Measurements from ENCODE around the gene FAM120A. TPM values are rescaled to one million over a fixed set of nuclear protein-coding genes. Genes with fewer than 3 reads are reported as not detected.

FAM120A gene
- total RNA-seq, 4 donors from 2014 or later = 68.7 to 105 (median 90.2) TPM

DNA sequence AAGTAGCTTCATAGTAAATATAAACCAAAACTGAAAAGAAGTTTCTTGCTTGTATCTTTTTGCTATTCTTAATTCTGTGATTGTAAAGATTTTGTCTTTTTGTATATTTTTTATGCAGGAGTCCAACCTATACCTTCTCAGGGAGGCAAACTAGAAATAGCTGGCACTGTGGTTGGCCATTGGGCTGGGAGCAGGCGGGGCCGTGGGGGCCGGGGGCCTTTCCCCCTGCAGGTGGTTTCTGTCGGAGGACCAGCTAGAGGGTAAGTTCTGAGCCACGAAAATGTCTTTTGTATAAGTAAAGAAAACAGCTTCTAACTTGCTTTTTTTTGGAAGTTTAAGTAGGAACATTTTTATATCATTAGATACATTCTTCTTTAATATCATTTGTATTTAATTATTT, 109.5 kb downstream of the FAM120A start:
- TF ChIP-seq, protein P1, sequence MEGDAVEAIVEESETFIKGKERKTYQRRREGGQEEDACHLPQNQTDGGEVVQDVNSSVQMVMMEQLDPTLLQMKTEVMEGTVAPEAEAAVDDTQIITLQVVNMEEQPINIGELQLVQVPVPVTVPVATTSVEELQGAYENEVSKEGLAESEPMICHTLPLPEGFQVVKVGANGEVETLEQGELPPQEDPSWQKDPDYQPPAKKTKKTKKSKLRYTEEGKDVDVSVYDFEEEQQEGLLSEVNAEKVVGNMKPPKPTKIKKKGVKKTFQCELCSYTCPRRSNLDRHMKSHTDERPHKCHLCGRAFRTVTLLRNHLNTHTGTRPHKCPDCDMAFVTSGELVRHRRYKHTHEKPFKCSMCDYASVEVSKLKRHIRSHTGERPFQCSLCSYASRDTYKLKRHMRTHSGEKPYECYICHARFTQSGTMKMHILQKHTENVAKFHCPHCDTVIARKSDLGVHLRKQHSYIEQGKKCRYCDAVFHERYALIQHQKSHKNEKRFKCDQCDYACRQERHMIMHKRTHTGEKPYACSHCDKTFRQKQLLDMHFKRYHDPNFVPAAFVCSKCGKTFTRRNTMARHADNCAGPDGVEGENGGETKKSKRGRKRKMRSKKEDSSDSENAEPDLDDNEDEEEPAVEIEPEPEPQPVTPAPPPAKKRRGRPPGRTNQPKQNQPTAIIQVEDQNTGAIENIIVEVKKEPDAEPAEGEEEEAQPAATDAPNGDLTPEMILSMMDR (IDR thresholded peaks at IDR 0.05; ENCODE audit: low read depth) = no peak

DNA sequence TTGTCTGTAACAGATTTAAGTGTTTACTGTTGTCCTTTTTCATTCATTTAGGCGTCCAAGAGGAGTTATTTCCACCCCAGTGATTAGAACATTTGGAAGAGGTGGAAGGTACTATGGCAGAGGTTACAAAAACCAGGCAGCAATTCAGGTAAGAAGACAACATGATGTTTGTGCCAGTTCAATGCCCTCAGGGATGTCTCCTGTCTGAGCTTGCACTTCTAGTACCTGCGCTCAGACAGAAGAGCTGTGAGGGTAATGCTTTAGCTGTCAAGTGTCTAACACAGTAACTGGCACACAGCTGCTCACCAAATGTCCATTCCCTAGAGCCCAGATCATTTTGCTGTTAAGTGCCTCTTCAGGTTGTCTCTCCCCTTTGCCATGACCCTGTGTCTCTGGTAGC, 110.7 kb downstream of the FAM120A start:
- TF ChIP-seq, protein P1 (IDR thresholded peaks at IDR 0.05; ENCODE audit: low read depth) = no peak

DNA sequence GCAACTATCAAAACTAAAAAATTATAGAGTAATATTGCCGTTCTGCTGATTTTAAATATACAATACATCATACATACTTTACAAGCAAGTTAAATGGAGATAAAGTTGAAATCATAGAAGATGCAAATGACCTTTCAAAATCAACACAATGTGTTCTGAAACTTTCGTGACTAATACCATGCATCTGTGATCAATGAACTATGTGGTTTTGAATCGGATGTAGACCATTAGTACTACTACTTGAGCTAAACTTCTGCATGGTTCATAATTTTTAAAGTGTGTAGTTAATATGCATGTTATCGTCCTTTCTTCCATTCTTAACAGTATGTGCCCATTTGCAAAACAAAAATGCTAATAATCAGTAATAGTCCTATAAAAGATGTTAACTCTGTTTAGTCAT, 113.6 kb downstream of the FAM120A start:
- TF ChIP-seq, protein P1 (IDR thresholded peaks at IDR 0.05; ENCODE audit: low read depth) = no peak

DNA sequence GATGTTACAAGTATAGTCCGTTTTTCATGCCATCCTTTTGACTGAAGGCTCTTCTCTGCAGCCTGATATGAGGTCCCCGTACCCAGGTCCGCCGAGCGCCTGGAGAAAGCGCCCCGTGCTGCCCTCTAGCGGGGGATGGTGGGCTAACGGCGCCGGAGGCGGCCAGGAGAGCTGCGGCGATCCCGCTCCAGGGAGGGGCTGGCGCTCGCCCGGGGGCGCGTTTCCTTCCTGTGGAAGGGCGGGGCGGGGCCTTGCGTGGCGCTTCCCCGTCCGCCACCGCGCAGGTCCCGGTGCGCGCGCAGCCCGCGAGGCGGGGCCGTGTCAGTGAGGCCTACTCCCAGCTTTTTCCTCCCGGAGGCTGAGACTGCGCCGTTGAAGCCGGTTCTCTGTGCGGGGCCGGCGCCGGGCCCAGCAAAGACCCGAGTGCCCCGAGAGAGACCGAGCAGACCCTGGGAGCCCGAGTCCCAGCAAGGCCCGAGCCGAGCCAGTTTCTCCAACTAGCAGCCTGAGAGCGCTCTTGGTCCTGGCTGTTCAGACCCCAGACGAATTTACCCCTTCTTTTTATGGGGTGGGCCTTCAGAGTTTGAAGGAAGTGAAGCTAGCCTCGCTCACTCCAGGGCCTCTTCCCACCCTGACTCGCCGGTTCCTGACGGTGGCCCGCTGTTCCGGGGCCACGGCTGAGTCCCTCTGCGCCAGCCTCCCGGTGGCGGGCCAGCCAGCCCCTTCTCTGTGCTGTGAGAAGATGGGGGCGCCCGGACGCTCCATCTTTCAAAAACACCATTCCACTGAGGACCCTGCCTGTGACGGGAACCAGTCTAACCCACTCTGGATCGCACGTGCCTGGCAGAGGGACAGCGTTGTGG, 115.2 kb downstream of the FAM120A start:
- TF ChIP-seq, protein P1 (IDR thresholded peaks at IDR 0.05; ENCODE audit: low read depth) = no peak

DNA sequence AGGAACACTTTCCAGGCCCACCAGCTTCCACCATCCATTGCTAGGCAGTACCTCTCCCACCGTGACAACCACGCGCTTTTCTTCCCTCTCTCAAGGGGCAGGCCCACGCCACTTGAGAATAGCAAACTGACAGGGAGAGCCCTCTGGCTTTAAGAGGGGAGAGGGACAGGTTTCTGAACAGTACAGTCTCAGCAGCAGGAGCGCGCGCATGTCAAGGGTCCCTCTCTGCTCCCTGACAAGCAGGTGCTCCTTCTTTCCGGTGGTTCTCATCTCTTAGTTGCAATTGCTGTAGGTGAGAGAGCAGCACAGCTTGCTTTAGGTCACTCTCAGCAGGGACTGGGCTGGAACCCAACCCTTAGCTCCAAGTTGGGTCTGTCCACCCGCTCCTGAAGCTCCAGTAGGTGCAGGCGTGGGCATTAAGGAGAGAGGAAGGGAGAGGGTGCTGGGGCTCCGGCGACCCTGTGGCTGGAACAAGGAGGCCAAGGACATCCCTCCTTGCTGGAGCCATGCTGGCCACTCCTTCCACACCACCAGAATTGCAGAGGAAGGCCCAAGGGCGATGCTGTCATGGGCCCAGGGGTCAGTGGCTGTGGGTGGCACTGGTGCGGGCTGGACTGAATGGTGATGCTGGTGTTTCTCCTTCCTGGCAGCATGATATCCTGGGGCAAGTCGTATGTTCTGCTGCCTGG, 115.9 kb downstream of the FAM120A start:
- TF ChIP-seq, protein P1 (IDR thresholded peaks at IDR 0.05; ENCODE audit: low read depth) = no peak

DNA sequence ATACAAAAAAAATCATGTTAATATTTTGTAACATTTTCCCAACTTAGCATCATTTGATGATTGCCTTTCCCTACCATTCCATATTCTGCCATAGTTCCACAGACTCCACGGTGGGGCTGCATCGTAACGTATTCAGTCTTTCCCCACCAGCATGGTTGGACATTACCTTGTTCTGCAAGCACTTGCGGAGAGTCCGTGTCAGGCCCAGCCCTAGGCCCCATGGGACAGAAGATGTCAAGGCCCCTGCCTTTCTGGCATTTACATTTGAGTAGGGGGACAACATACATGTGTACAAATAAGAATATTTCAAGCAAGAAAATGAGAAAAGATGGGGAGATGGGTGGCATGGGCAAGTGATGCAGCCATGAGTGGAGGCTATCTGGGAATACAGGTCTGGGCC, 116.7 kb downstream of the FAM120A start:
- TF ChIP-seq, protein P1 (IDR thresholded peaks at IDR 0.05; ENCODE audit: low read depth) = no peak

DNA sequence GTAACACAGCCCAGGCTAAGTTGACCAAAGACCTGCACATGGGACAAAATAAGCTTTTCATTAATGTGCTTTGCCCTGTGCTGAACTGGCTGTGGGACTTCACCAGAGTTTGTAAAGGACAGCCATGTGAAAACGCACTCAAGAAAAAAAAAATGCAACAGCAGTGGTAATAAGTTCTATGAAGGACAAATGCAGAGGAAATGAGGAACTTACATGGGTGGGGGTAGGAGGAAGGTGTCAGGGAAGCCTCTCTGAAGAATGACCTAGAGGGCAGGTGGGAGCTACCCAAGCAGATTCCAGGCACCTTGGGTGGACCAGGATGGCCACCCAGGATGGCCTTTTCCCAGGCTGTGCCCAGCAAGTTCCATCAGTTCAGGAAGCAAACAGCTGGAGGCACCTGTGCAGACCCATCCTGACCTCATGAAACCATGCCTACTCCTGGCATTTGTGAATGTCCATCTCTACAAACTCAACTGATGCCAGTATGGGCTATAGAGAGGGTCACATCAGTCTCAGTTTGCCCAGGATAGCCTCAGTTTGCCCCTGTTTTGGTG, 118.2 kb downstream of the FAM120A start:
- TF ChIP-seq, protein P1 (IDR thresholded peaks at IDR 0.05; ENCODE audit: low read depth) = no peak
